Loucy (cell line): Measurements from ENCODE around the gene NEDD4L.

ENCODE experiments used
- CTCF ChIP-seq: fragments of 200-600 bp; sonication (generic); conservative IDR thresholded peaks from 2 replicates; pipeline ENCODE4 v1.5.1; 2014; ENCODE audit warnings: mild to moderate bottlenecking, antibody characterized with exemption, low read length
- EZH2phosphoT487 ChIP-seq: fragments of 200-600 bp; IDR thresholded peaks from 2 replicates; pipeline ENCODE4 v1.6.1; 2018; ENCODE audit warnings: antibody characterized with exemption, mild to moderate bottlenecking, moderate library complexity, borderline replicate concordance

- no peak for TF ChIP-seq CTCF
- TF ChIP-seq EZH2phosphoT487, result no peak
These were observed 47.1 kb downstream of the NEDD4L start for GRCh38 chr18:58091099-58091611.
